HEK293 (cell line): ENCODE results near the gene BIN1.

Experiments used
- CTCF ChIP-seq: fragments of 450-650 bp; formaldehyde crosslinking; IDR thresholded peaks from 2 replicates; pipeline ENCODE4 v1.5.1; 2016; ENCODE audit warnings: missing biosample characterization, missing genetic modification characterization
- MYNN ChIP-seq: fragments of 450-650 bp; formaldehyde crosslinking; IDR thresholded peaks from 2 replicates; pipeline ENCODE4 v1.5.1; 2016; ENCODE audit warnings: missing biosample characterization, missing genetic modification characterization, borderline replicate concordance
- PBX3 ChIP-seq: sonication (generic); formaldehyde crosslinking; IDR thresholded peaks from 2 replicates; pipeline ENCODE4 v1.8.1; 2022; ENCODE audit warnings: mild to moderate bottlenecking, moderate library complexity, missing genetic modification reagents
- ZBTB17 ChIP-seq: fragments of 450-650 bp; formaldehyde crosslinking; IDR thresholded peaks from 2 replicates; pipeline ENCODE4 v1.5.1; 2016; ENCODE audit warnings: missing biosample characterization, missing genetic modification characterization
- ZNF148 ChIP-seq: fragments of 450-650 bp; formaldehyde crosslinking; IDR thresholded peaks from 2 replicates; pipeline ENCODE4 v1.5.0; 2017; ENCODE audit warnings: missing biosample characterization, missing genetic modification characterization, borderline replicate concordance
- ZNF23 ChIP-seq: fragments of 450-650 bp; formaldehyde crosslinking; IDR thresholded peaks from 2 replicates; pipeline ENCODE4 v1.5.1; 2016; ENCODE audit warnings: missing biosample characterization, missing genetic modification characterization, borderline replicate concordance
- ZNF501 ChIP-seq: fragments of 450-650 bp; formaldehyde crosslinking; IDR thresholded peaks from 2 replicates; pipeline ENCODE4 v1.5.1; 2016; ENCODE audit warnings: missing biosample characterization, missing genetic modification characterization

- TF ChIP-seq ZNF23, result no peak
- TF ChIP-seq MYNN (tag by site-specific recombination), result no peak
- TF ChIP-seq ZBTB17 (tag by site-specific recombination), result no peak
- TF ChIP-seq ZNF148, result no peak
- no peak for TF ChIP-seq PBX3 (CRISPR knock-in tag)
- TF ChIP-seq ZNF501 (tag by site-specific recombination), result no peak
- no peak for TF ChIP-seq CTCF
Observed at GRCh38 chr2:127058246-127058953, 48.6 kb downstream of the BIN1 start.
